M059J (cell line): ENCODE results near the gene PAK4. TPM values are rescaled to one million over a fixed set of nuclear protein-coding genes. Genes with fewer than 3 reads are reported as not detected.

Experiments
- DNase-seq: peaks from one replicate; pipeline ENCODE4 v3.0.0-alpha.2; 2012; ENCODE audit warnings: low read depth
- total RNA-seq: library from RNA; depleted of rRNA; stranded (reverse); fragments of >200 nt; shearing (Covaris generic); gene quantifications from 2 replicates; pipeline ENCODE4 v1.2.3, GENCODE V29; 2014

PAK4 gene
- total RNA-seq, 1 experiment from 2014 or later = 10.9 TPM

- no peak for DNase-seq
Measured at GRCh38 chr19:39146686-39147450, 21.3 kb downstream of the PAK4 start.

GRCh38 chr19:39147480-39147879 lies 21.9 kb downstream of the PAK4 start:
- DNase-seq = no peak

- DNase-seq = no peak
Measured at GRCh38 chr19:39148939-39149529, 23.4 kb downstream of the PAK4 start.

- no peak for DNase-seq
Measured at GRCh38 chr19:39150235-39150634, 24.6 kb downstream of the PAK4 start.

- no peak for DNase-seq
Measured at GRCh38 chr19:39150807-39151600, 25.4 kb downstream of the PAK4 start.

- DNase-seq = no peak
Measured at GRCh38 chr19:39152066-39152465, 26.5 kb downstream of the PAK4 start.

GRCh38 chr19:39154100-39154628 lies 28.6 kb downstream of the PAK4 start:
- DNase-seq = no peak

GRCh38 chr19:39154629-39155100 lies 29.1 kb downstream of the PAK4 start:
- DNase-seq = no peak

GRCh38 chr19:39155114-39155700 lies 29.6 kb downstream of the PAK4 start:
- no peak for DNase-seq

GRCh38 chr19:39155741-39156140 lies 30.2 kb downstream of the PAK4 start:
- DNase-seq = no peak

- no peak for DNase-seq
Measured at GRCh38 chr19:39156326-39157230, 31.0 kb downstream of the PAK4 start.

- DNase-seq = no peak
Measured at GRCh38 chr19:39157275-39157996, 31.9 kb downstream of the PAK4 start.

GRCh38 chr19:39157997-39158389 lies 32.4 kb downstream of the PAK4 start:
- no peak for DNase-seq

- no peak for DNase-seq
Measured at GRCh38 chr19:39158646-39159260, 33.2 kb downstream of the PAK4 start.

- DNase-seq = no peak
Measured at GRCh38 chr19:39160523-39160861, 34.9 kb downstream of the PAK4 start.

- peak; percentile 25 for DNase-seq
Measured at GRCh38 chr19:39160889-39161672, 35.5 kb downstream of the PAK4 start.

- no peak for DNase-seq
Measured at GRCh38 chr19:39162441-39163043, 37.0 kb downstream of the PAK4 start.

- DNase-seq = no peak
Measured at GRCh38 chr19:39163621-39164020, 38.0 kb downstream of the PAK4 start.

- no peak for DNase-seq
Measured at GRCh38 chr19:39164289-39164688, 38.7 kb downstream of the PAK4 start.
